ENCODE results near the gene GGA1. TPM values are rescaled to one million over a fixed set of nuclear protein-coding genes. Genes with fewer than 3 reads are reported as not detected.

Gene GGA1
- total RNA-seq, 1 experiment from 2014 or later, result 99.2 TPM

GRCh38 chr22:37664249-37665101, 55.8 kb downstream of the GGA1 start:
- Histone ChIP-seq H3K9me2 (ENCODE audit: insufficient read depth) (no peaks in the 10 kb centered on the region), H3K4me3 (no peak overlapping the region), H3K36me3 (ENCODE audit: low read depth) (no peaks in the 10 kb centered on the region), H4K20me1 (ENCODE audit: insufficient read depth) (peaks cover 12% of the 10 kb centered on the region), H3K79me2 (ENCODE audit: low read depth) (peaks cover 31% of the 10 kb centered on the region), H3K4me2 (no peak overlapping the region), H3K27ac (no peak overlapping the region), H3F3A (ENCODE audit: insufficient read depth, low read depth) (peaks cover 20% of the 10 kb centered on the region), H3K27me3 (ENCODE audit: insufficient read depth, low read depth) (no peaks in the 10 kb centered on the region), H3K9me3 (ENCODE audit: insufficient read depth, low read depth) (no peaks in the 10 kb centered on the region), H2AFZ (no peak overlapping the region), H3K4me1 (replicated peaks; ENCODE audit: insufficient read depth) (peaks cover 24% of the 10 kb centered on the region)
- intact Hi-C loops (cut with micrococcal nuclease; ENCODE audit: unreplicated experiment), result no loop called here
- DNase-seq, result peak in 1 of 2 experiments; percentile 32
- TF ChIP-seq CTCF (conservative IDR thresholded peaks at IDR 0.05), result no peak
- no peak for TF ChIP-seq EZH2 (IDR thresholded peaks at IDR 0.05; ENCODE audit: low read depth)
- ChIA-PET POLR2A (ENCODE audit: unreplicated experiment) (interaction anchor here (0.5 kb wide), 1 partner anchor 141 kb away, joined by 3 read pairs; a partner anchor contains a TSS), CTCF (interaction anchor here (0.6 kb wide), 1 partner anchor 67 kb away, joined by 3 read pairs; no protein-coding TSS in a partner anchor)
- BruUV-seq (replicated peaks), result no TSS peak

GRCh38 chr22:37665487-37665886, 56.9 kb downstream of the GGA1 start:
- BruUV-seq (replicated peaks), result no TSS peak
- POLR2A ChIA-PET (ENCODE audit: unreplicated experiment), result interaction anchor here (0.6 kb wide), 2 partner anchors 10 to 65 kb away, joined by 3 to 10 read pairs; partner anchors contain the start of gene LGALS1
- H3K79me2 ChIP-seq (ENCODE audit: low read depth), result peaks cover 20% of the 10 kb centered on the region
- no peak overlapping the region for H3K4me3 ChIP-seq
- no peaks in the 10 kb centered on the region for H3K9me3 ChIP-seq (ENCODE audit: insufficient read depth, low read depth)
- H3F3A ChIP-seq (ENCODE audit: insufficient read depth, low read depth), result peaks cover 20% of the 10 kb centered on the region
- no peaks in the 10 kb centered on the region for H3K36me3 ChIP-seq (ENCODE audit: low read depth)
- peaks cover 2% of the 10 kb centered on the region for H4K20me1 ChIP-seq (ENCODE audit: insufficient read depth)
- H3K27me3 ChIP-seq (ENCODE audit: insufficient read depth, low read depth), result no peaks in the 10 kb centered on the region
- CTCF ChIA-PET, result no interaction called here
- no peak overlapping the region for H3K27ac ChIP-seq
- H3K4me2 ChIP-seq, result no peak overlapping the region
- TF ChIP-seq CTCF (conservative IDR thresholded peaks at IDR 0.05), result no peak
- TF ChIP-seq EZH2 (IDR thresholded peaks at IDR 0.05; ENCODE audit: low read depth), result no peak
- intact Hi-C loops (cut with micrococcal nuclease; ENCODE audit: unreplicated experiment), result no loop called here
- no peak for DNase-seq
- H3K9me2 ChIP-seq (ENCODE audit: insufficient read depth), result no peaks in the 10 kb centered on the region
- no peak overlapping the region for H2AFZ ChIP-seq
- H3K4me1 ChIP-seq (replicated peaks; ENCODE audit: insufficient read depth), result peaks cover 14% of the 10 kb centered on the region

- POLR2A ChIA-PET (ENCODE audit: unreplicated experiment), result interaction anchor here (0.7 kb wide), 1 partner anchor 53 kb away, joined by 13 read pairs; no protein-coding TSS in a partner anchor
Observed at GRCh38 chr22:37669586-37669985, 61.0 kb downstream of the GGA1 start.

More at GRCh38 chr22:37669586-37669985, 61.0 kb downstream of the GGA1 start:
- no peaks in the 10 kb centered on the region for H4K20me1 ChIP-seq (ENCODE audit: insufficient read depth)
- no peaks in the 10 kb centered on the region for H3K9me2 ChIP-seq (ENCODE audit: insufficient read depth)
- BruUV-seq (replicated peaks), result no TSS peak
- no peaks in the 10 kb centered on the region for H3K9me3 ChIP-seq (ENCODE audit: insufficient read depth, low read depth)
- TF ChIP-seq CTCF (conservative IDR thresholded peaks at IDR 0.05) (no peak), EZH2 (IDR thresholded peaks at IDR 0.05; ENCODE audit: low read depth) (no peak)
- CTCF ChIA-PET, result no interaction called here
- peaks cover 26% of the 10 kb centered on the region for H3F3A ChIP-seq (ENCODE audit: insufficient read depth, low read depth)
- intact Hi-C loops (cut with micrococcal nuclease; ENCODE audit: unreplicated experiment), result no loop called here
- H3K79me2 ChIP-seq (ENCODE audit: low read depth), result 0 out of 2 replicates have a peak, but pooled peaks cover 3% of the 10 kb centered on the region
- no peaks in the 10 kb centered on the region for H3K27me3 ChIP-seq (ENCODE audit: insufficient read depth, low read depth)
- no peak overlapping the region for H3K4me3 ChIP-seq
- no peak overlapping the region for H2AFZ ChIP-seq
- H3K36me3 ChIP-seq (ENCODE audit: low read depth), result no peaks in the 10 kb centered on the region
- H3K27ac ChIP-seq, result no peak overlapping the region
- DNase-seq, result no peak
- peaks cover 15% of the 10 kb centered on the region for H3K4me1 ChIP-seq (replicated peaks; ENCODE audit: insufficient read depth)
- H3K4me2 ChIP-seq, result no peak overlapping the region

Measured in PC-9 (cell line).